ENCODE measurements around the gene RBM20.

Gene RBM20

GRCh38 chr10:110676016-110676415 lies 31.9 kb downstream of the RBM20 start:
- DNase-seq (ENCODE audit: low spot score): no peak

- no peak for DNase-seq (ENCODE audit: low spot score)
Observed at GRCh38 chr10:110679486-110680272, 35.5 kb downstream of the RBM20 start.

- peak; percentile 18 for DNase-seq (ENCODE audit: low spot score)
Observed at GRCh38 chr10:110680273-110681020, 36.3 kb downstream of the RBM20 start.

GRCh38 chr10:110681023-110681681 lies 37.0 kb downstream of the RBM20 start:
- no peak for DNase-seq (ENCODE audit: low spot score)

- DNase-seq (ENCODE audit: low spot score): no peak
Observed at GRCh38 chr10:110682348-110682747, 38.2 kb downstream of the RBM20 start.

GRCh38 chr10:110684800-110685446 lies 40.8 kb downstream of the RBM20 start:
- DNase-seq (ENCODE audit: low spot score): no peak

- no peak for DNase-seq (ENCODE audit: low spot score)
Observed at GRCh38 chr10:110686047-110686446, 41.9 kb downstream of the RBM20 start.

- DNase-seq (ENCODE audit: low spot score): no peak
Observed at GRCh38 chr10:110686949-110687348, 42.8 kb downstream of the RBM20 start.

GRCh38 chr10:110687400-110687799 lies 43.3 kb downstream of the RBM20 start:
- DNase-seq (ENCODE audit: low spot score): no peak

- no peak for DNase-seq (ENCODE audit: low spot score)
Observed at GRCh38 chr10:110691139-110691538, 47.0 kb downstream of the RBM20 start.

GRCh38 chr10:110694263-110694662 lies 50.1 kb downstream of the RBM20 start:
- no peak for DNase-seq (ENCODE audit: low spot score)

- DNase-seq (ENCODE audit: low spot score): no peak
Observed at GRCh38 chr10:110694820-110695538, 50.8 kb downstream of the RBM20 start.

GRCh38 chr10:110695539-110695886 lies 51.4 kb downstream of the RBM20 start:
- no peak for DNase-seq (ENCODE audit: low spot score)

- no peak for DNase-seq (ENCODE audit: low spot score)
Observed at GRCh38 chr10:110696436-110696835, 52.3 kb downstream of the RBM20 start.

GRCh38 chr10:110698340-110698739 lies 54.2 kb downstream of the RBM20 start:
- DNase-seq (ENCODE audit: low spot score): no peak

- no peak for DNase-seq (ENCODE audit: low spot score)
Observed at GRCh38 chr10:110698782-110699201, 54.7 kb downstream of the RBM20 start.

- DNase-seq (ENCODE audit: low spot score): no peak
Observed at GRCh38 chr10:110699859-110700468, 55.8 kb downstream of the RBM20 start.

GRCh38 chr10:110700947-110701616 lies 56.9 kb downstream of the RBM20 start:
- DNase-seq (ENCODE audit: low spot score): no peak

- no peak for DNase-seq (ENCODE audit: low spot score)
Observed at GRCh38 chr10:110701617-110701971, 57.5 kb downstream of the RBM20 start.

- DNase-seq (ENCODE audit: low spot score): no peak
Observed at GRCh38 chr10:110704070-110704469, 59.9 kb downstream of the RBM20 start.
